ENCODE data around the gene CD226. TPM values are rescaled to one million over a fixed set of nuclear protein-coding genes. Genes with fewer than 3 reads are reported as not detected.

Gene CD226
- total and polyA plus RNA-seq, 3 experiments from 2014 or later, result 39.2 to 158 (median 150) TPM

GRCh38 chr18:69889009-69889408, 58.7 kb downstream of the CD226 start:
- H3K9me3 ChIP-seq (ENCODE audit: low read length), result no peaks in the 10 kb centered on the region
- peaks cover 31% of the 10 kb centered on the region for H3K4me1 ChIP-seq (ENCODE audit: insufficient read depth, low read length)
- no peaks in the 10 kb centered on the region for H3K27me3 ChIP-seq (ENCODE audit: insufficient read depth, low read length, poor library complexity, severe bottlenecking)
- H3K27ac ChIP-seq (ENCODE audit: low read depth, low read length), result no peak overlapping the region
- no peaks in the 10 kb centered on the region for H3K36me3 ChIP-seq (ENCODE audit: insufficient read depth, low read length)
- DNase-seq, result no peak
- H3K27ac Mint-ChIP-seq, result peak overlapping the region in 5 of 8 donors; percentile 12 to 88 (median 31)
- peaks cover 79 to 97% (median 93%) of the 10 kb centered on the region in 3 donors for H3K4me1 Mint-ChIP-seq
- H3K4me3 Mint-ChIP-seq, result peak overlapping the region in 4 of 7 donors; percentile 9 to 57 (median 31)
- ChIA-PET CTCF (no interaction called here), POLR2A (no interaction called here)
- H3K4me3 ChIP-seq (ENCODE audit: low read length), result no peak overlapping the region
- H3K9me3 Mint-ChIP-seq, result peaks cover 0 to 10% (median 3%) of the 10 kb centered on the region in 5 donors
- H3K27me3 Mint-ChIP-seq, result no peaks in the 10 kb centered on the region
- H3K36me3 Mint-ChIP-seq, result peaks cover 23 to 31% (median 25%) of the 10 kb centered on the region in 3 donors

- Mint-ChIP-seq H3K27me3 (no peaks in the 10 kb centered on the region), H3K9me3 (peaks cover 0 to 10% (median 3%) of the 10 kb centered on the region in 5 donors), H3K36me3 (peaks cover 16 to 19% (median 18%) of the 10 kb centered on the region in 3 donors), H3K4me1 (peaks cover 79 to 97% (median 93%) of the 10 kb centered on the region in 3 donors), H3K27ac (peak overlapping the region in 6 of 8 donors; percentile 16 to 89 (median 46)), H3K4me3 (peak overlapping the region; percentile 27 to 60 (median 36))
- CTCF ChIA-PET, result no interaction called here
- DNase-seq, result no peak
- H3K9me3 ChIP-seq (ENCODE audit: low read length), result no peaks in the 10 kb centered on the region
- peaks cover 31% of the 10 kb centered on the region for H3K4me1 ChIP-seq (ENCODE audit: insufficient read depth, low read length)
- no peaks in the 10 kb centered on the region for H3K36me3 ChIP-seq (ENCODE audit: insufficient read depth, low read length)
- H3K27ac ChIP-seq (ENCODE audit: low read depth, low read length), result no peak overlapping the region
- H3K4me3 ChIP-seq (ENCODE audit: low read length), result no peak overlapping the region
- no peaks in the 10 kb centered on the region for H3K27me3 ChIP-seq (ENCODE audit: insufficient read depth, low read length, poor library complexity, severe bottlenecking)
- POLR2A ChIA-PET, result interaction anchor here (0.7 kb wide), 1 partner anchor 48 kb away, joined by 3 read pairs; no protein-coding TSS in a partner anchor
These were observed 60.4 kb downstream of the CD226 start for GRCh38 chr18:69887256-69887655.

- Mint-ChIP-seq H3K9me3 (peaks cover 0 to 6% (median under 1%) of the 10 kb centered on the region in 5 donors), H3K27me3 (no peaks in the 10 kb centered on the region), H3K4me3 (peak overlapping the region; percentile 60 to 90 (median 84)), H3K27ac (peak overlapping the region; percentile 34 to 99 (median 92)), H3K4me1 (peaks cover 70 to 97% (median 90%) of the 10 kb centered on the region in 3 donors), H3K36me3 (peaks cover 7 to 12% (median 8%) of the 10 kb centered on the region in 3 donors)
- Histone ChIP-seq H3K27me3 (ENCODE audit: insufficient read depth, low read length, poor library complexity, severe bottlenecking) (no peaks in the 10 kb centered on the region), H3K4me1 (ENCODE audit: insufficient read depth, low read length) (peaks cover 31% of the 10 kb centered on the region), H3K36me3 (ENCODE audit: insufficient read depth, low read length) (no peaks in the 10 kb centered on the region), H3K27ac (ENCODE audit: low read depth, low read length) (no peak overlapping the region), H3K9me3 (ENCODE audit: low read length) (no peaks in the 10 kb centered on the region), H3K4me3 (ENCODE audit: low read length) (no peak overlapping the region)
- DNase-seq, result peak in 2 of 5 donors; percentile 14 to 58
- CTCF ChIA-PET, result interaction anchor here (1.7 kb wide), 1 partner anchor 12 kb away, joined by 5 read pairs; no protein-coding TSS in a partner anchor
- POLR2A ChIA-PET, result interaction anchor here (0.8 kb wide), 1 partner anchor 12 kb away, joined by 7 read pairs; no protein-coding TSS in a partner anchor
These were observed 61.7 kb downstream of the CD226 start for GRCh38 chr18:69885841-69886531.

GRCh38 chr18:69885355-69885754, 62.3 kb downstream of the CD226 start:
- peaks cover 27% of the 10 kb centered on the region for H3K4me1 ChIP-seq (ENCODE audit: insufficient read depth, low read length)
- H3K9me3 Mint-ChIP-seq, result no peaks in the 10 kb centered on the region
- H3K36me3 Mint-ChIP-seq, result peaks cover 1 to 10% (median 5%) of the 10 kb centered on the region in 3 donors
- H3K27ac Mint-ChIP-seq, result peak overlapping the region; percentile 34 to 99 (median 92)
- H3K36me3 ChIP-seq (ENCODE audit: insufficient read depth, low read length), result no peaks in the 10 kb centered on the region
- H3K4me1 Mint-ChIP-seq, result peaks cover 66 to 96% (median 86%) of the 10 kb centered on the region in 3 donors
- CTCF ChIA-PET, result interaction anchor here (1.2 to 1.7 kb wide), 2 partner anchors 13 to 200 kb away, joined by 3 to 5 read pairs; no protein-coding TSS in a partner anchor
- no peaks in the 10 kb centered on the region for H3K27me3 ChIP-seq (ENCODE audit: insufficient read depth, low read length, poor library complexity, severe bottlenecking)
- H3K9me3 ChIP-seq (ENCODE audit: low read length), result no peaks in the 10 kb centered on the region
- H3K27ac ChIP-seq (ENCODE audit: low read depth, low read length), result no peak overlapping the region
- peak overlapping the region; percentile 60 to 90 (median 84) for H3K4me3 Mint-ChIP-seq
- POLR2A ChIA-PET, result no interaction called here
- DNase-seq, result no peak
- H3K4me3 ChIP-seq (ENCODE audit: low read length), result no peak overlapping the region
- H3K27me3 Mint-ChIP-seq, result no peaks in the 10 kb centered on the region

GRCh38 chr18:69883781-69884180, 63.9 kb downstream of the CD226 start:
- Mint-ChIP-seq H3K27me3 (no peaks in the 10 kb centered on the region), H3K9me3 (peaks cover 0 to 1% (median 0%) of the 10 kb centered on the region in 5 donors), H3K4me1 (peaks cover 59 to 94% (median 81%) of the 10 kb centered on the region in 3 donors), H3K4me3 (peak overlapping the region in 1 of 7 donors; percentile 27), H3K27ac (peak overlapping the region in 3 of 8 donors; percentile 29 to 75 (median 58)), H3K36me3 (peaks cover 7 to 11% (median 9%) of the 10 kb centered on the region in 3 donors)
- Histone ChIP-seq H3K4me3 (ENCODE audit: low read length) (no peak overlapping the region), H3K9me3 (ENCODE audit: low read length) (no peaks in the 10 kb centered on the region), H3K4me1 (ENCODE audit: insufficient read depth, low read length) (peaks cover 15% of the 10 kb centered on the region), H3K36me3 (ENCODE audit: insufficient read depth, low read length) (no peaks in the 10 kb centered on the region), H3K27me3 (ENCODE audit: insufficient read depth, low read length, poor library complexity, severe bottlenecking) (no peaks in the 10 kb centered on the region), H3K27ac (ENCODE audit: low read depth, low read length) (no peak overlapping the region)
- ChIA-PET CTCF (no interaction called here), POLR2A (no interaction called here)
- no peak for DNase-seq

GRCh38 chr18:69882965-69883668, 64.6 kb downstream of the CD226 start:
- Mint-ChIP-seq H3K9me3 (peaks cover 0 to 2% (median 0%) of the 10 kb centered on the region in 5 donors), H3K27ac (peak overlapping the region in 6 of 8 donors; percentile 0 to 70 (median 22)), H3K4me3 (no peak overlapping the region), H3K4me1 (peaks cover 58 to 94% (median 81%) of the 10 kb centered on the region in 3 donors), H3K27me3 (no peaks in the 10 kb centered on the region), H3K36me3 (peaks cover 10 to 16% (median 11%) of the 10 kb centered on the region in 3 donors)
- H3K9me3 ChIP-seq (ENCODE audit: low read length), result no peaks in the 10 kb centered on the region
- no peak overlapping the region for H3K27ac ChIP-seq (ENCODE audit: low read depth, low read length)
- H3K4me3 ChIP-seq (ENCODE audit: low read length), result no peak overlapping the region
- H3K27me3 ChIP-seq (ENCODE audit: insufficient read depth, low read length, poor library complexity, severe bottlenecking), result no peaks in the 10 kb centered on the region
- POLR2A ChIA-PET, result no interaction called here
- H3K36me3 ChIP-seq (ENCODE audit: insufficient read depth, low read length), result no peaks in the 10 kb centered on the region
- CTCF ChIA-PET, result no interaction called here
- no peak for DNase-seq
- peaks cover 11% of the 10 kb centered on the region for H3K4me1 ChIP-seq (ENCODE audit: insufficient read depth, low read length)

- no peak for DNase-seq
- no peaks in the 10 kb centered on the region for H3K9me3 ChIP-seq (ENCODE audit: low read length)
- no peak overlapping the region for H3K27ac ChIP-seq (ENCODE audit: low read depth, low read length)
- no peaks in the 10 kb centered on the region for H3K27me3 ChIP-seq (ENCODE audit: insufficient read depth, low read length, poor library complexity, severe bottlenecking)
- Mint-ChIP-seq H3K36me3 (peaks cover 10 to 17% (median 12%) of the 10 kb centered on the region in 3 donors), H3K27me3 (no peaks in the 10 kb centered on the region), H3K4me3 (peak overlapping the region in 1 of 7 donors; percentile 49), H3K4me1 (peaks cover 46 to 89% (median 69%) of the 10 kb centered on the region in 3 donors), H3K9me3 (peaks cover 0 to 2% (median 0%) of the 10 kb centered on the region in 5 donors), H3K27ac (peak overlapping the region in 3 of 8 donors; percentile 29 to 47 (median 36))
- H3K4me1 ChIP-seq (ENCODE audit: insufficient read depth, low read length), result peaks cover 9% of the 10 kb centered on the region
- POLR2A ChIA-PET, result no interaction called here
- CTCF ChIA-PET, result no interaction called here
- H3K4me3 ChIP-seq (ENCODE audit: low read length), result no peak overlapping the region
- no peaks in the 10 kb centered on the region for H3K36me3 ChIP-seq (ENCODE audit: insufficient read depth, low read length)
These were observed 67.6 kb downstream of the CD226 start for GRCh38 chr18:69880083-69880482.

All from CD8-positive, alpha-beta memory T cell (primary cell).